HG03045 (cell line): Measurements from ENCODE around the gene CPM.
A peak's percentile ranks its signal among the peaks of the same experiment; 100 is the strongest.

Experiments used
- ATAC-seq: cut with Tn5 transposase; IDR thresholded peaks from one replicate; pipeline ENCODE4 v1.9.1; 2021; ENCODE audit warnings: mild to moderate bottlenecking, moderate library complexity; ENCODE audit not compliant: unreplicated experiment

Gene CPM

DNA sequence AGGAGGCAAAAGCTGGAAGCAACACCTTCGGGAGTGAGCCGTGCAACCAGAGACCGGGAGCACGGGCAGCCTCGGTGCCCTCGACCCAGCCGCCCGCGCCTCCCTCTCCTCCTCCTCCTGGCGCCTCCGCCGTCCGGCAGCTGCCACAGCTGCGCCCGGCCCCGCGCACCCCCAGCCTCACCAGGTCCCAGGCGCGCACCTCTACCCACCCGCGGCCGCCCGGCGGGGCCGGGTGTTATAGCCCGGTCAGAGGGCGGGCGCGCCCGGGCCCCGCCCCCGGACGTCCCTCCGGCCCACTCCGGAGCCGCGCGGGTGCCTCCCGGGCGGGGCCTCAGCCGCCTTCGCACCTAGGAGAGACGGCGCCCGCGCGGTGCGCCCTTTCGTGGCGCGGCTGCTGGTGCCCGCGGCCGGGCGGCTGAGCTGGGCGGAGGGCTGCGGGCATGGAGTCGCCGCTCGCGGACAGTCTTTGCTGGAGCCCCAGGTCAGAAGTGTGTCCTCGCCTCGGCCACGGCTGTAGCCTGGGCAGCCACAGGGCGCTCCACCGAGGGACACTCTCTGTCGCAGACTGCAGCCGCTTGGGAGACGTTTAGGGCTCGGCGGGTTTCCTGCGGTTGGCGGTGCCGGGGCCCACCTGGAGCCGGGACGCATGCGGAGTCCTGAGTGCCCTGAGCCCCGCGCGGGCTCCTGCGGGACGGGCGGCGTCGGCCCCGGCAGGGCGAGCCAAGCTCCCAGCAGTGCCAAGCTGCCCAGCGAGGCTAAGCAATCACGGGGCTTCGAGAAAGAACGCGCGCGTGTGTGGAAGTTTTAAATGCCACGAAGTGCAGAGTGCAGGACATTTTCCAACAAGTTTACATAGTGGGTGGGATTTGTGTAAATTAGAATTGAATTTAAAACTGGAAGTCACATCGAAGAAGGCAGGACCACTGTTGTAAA lies at the start of gene CPM:
Gene CPM (minus strand): TSS at position 211 of the 933 bp plus-strand sequence. CDS start 334 bp downstream, outside the sequence.
- ATAC-seq, result peak; percentile 95

DNA sequence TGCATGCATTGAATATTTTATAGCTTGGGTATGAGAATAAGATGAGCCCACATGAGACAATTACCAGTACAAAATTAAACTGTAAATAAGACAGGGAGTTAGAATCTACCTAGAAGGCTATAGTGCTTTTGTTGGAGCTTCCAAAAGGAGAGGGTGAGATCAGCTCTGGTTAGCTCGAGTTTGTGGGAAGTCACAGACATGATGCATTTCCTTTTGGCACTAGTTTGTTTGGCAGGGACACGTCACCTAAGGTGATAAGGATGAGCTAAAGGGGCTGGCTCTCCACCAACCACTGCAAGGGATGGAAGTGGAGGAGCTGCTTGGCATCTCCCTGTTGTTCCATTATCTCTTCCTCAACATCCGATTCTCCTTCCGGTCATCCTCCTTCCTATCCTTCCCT lies 48.5 kb upstream of the CPM start:
- ATAC-seq, result no peak

DNA sequence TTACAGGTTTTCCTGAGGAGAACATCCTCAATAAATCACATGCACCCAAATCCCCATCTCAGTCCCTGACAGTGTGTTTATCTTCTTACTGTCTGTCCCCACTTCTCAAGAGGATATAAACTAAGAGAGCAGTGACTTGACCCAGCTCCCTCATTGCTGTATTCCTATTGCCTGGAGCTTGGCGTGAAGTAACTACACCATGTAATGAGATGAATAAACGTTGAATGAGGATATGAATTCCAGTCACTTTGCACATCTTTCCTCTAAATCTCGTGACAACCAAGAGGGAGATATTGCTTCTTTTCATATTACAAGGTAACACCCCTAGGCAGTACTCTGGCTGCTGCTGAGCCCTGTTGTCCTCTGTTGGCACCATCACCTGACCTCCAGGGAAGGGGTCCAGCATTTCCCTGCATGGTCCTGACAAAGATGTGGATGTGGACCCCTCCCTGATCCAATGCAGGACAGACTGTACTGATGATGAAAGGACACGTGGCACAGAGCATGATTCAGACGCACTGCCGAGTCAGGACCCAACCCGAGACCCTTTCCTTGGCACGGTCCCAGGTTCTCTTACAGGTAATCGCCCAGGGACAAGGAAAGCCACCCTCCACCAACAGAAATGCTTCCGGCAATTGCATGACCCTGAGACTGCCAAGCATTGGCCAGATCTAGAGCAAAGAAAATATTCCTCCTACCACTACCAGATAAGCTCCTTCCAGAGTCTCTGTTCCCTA lies 47.7 kb upstream of the CPM start:
- ATAC-seq, result no peak

DNA sequence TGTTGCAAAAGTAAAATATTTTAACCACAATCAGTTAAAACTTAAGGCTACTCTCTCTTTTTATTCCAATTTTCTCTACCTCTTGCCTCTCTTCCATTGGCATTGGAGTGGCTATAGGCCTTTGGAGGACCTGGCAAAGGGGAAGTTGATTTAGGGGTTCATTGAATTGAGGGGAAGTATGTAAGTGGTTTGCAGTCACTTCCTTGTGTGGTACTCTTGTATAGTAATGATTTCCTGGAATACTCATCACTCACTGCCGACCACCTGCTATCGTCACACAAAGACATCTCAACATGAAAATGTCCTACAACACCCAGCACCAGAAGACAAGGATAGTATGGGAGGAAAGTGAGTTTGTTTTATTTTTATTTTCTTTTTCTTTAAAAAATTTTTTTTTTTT lies 45.7 kb upstream of the CPM start:
- ATAC-seq, result no peak

DNA sequence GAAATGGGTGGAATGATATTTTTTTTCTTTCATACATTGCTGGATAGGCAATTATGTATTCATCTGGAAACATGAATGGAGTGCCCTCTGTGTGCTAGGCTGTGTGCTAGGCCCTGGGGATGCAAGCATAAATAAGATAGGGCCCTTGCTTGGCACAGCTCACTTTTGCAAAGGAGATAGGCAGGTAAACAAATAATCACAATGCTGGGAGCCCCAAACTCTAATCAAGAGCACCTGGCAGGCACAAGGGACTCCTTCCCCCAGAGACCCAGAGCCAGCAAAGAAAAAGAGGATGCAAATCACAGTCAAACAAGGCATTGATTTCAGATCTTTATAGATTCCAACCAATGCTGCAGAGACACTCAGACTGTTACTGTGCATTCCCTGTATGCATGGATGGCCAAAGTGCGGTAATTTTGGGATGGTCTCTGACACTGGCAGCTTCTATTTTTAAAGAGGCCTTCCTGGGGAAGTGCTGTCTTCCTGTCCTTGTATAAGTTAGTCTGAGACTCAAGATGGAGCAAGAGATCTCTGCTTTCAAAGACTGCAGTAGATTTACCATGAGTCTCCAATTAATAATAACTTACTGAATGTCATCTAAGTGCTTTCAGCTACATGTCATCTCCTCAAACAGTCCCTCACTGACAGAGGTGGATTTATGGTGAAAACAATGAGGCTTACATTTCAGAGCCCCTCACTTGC lies 45.1 kb upstream of the CPM start:
- no peak for ATAC-seq

DNA sequence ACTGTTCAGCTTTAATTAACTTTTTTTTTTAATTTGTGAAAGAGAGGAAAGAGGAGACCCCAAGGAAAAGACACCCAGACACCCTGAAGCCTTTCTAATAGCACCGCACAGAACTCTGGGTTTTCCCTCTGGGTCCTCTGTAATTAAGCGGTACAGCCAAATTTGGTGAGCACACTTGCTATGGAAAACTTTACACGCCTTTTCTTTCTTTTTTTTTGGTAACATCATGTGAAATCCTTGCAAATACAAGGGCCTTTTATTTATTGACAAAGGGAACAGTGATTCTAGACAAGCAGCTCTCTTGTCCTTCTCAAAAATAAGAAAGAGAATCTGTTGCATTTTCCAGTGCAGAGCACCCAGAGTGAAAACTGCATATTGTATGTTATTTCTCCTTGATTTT lies 44.4 kb upstream of the CPM start:
- ATAC-seq, result no peak

DNA sequence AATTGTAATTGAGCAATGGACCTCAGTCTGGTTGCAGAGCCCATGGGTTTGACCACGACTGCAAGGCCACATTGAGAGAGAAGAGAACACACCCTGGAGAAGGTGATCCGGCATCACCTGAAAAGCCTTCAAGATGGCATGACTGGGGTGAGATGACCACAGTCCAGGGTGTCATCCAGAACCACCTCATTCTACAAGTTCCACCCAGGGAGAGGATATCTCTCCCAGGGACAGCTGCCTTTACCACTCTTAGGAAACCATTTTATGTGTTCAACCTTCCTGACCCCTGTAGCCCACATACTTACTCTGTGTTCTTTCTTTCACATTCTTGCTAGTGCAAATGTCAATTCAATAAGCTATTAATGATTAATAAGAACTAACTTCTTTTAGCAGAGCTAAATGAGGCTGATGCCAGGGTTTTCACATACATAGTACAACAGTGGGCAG lies 43.4 kb upstream of the CPM start:
- ATAC-seq, result no peak

DNA sequence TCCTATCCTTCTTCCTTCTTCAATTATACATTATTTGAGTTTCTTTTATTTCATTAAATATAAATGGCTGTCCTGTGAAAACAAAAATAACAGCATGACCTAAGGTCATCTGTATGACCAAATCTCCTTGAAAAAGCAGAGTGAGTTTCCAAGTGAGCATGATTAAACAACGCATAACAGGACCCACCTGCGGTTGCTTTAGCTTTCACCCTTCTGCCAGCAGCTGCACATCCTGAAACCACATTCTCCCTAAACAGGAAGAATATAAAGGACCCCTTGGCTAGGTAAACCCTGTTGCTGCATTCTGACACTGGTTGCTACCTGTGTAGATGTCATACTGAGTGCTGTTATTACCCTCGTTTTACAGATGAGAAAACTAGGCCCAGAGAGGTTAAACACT lies 42.8 kb upstream of the CPM start:
- no peak for ATAC-seq

DNA sequence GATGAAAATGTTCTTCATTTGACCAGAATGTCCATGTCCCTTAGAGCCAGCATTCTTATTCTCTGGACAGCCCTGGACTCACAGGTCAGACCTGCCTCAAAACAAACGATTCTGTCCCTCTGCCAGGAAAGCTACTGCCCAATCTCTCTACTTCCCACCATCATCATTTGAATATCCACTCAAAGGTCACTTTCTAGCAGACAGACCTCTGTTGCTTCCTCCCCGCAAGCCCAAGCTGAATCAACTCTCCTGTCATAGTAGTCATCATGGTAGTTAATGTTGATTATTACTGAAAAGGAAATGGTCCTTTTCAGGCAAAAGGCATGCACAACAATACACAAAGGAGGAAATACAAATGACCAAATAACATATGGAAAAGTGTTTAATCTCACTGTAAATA lies 39.6 kb upstream of the CPM start:
- no peak for ATAC-seq

DNA sequence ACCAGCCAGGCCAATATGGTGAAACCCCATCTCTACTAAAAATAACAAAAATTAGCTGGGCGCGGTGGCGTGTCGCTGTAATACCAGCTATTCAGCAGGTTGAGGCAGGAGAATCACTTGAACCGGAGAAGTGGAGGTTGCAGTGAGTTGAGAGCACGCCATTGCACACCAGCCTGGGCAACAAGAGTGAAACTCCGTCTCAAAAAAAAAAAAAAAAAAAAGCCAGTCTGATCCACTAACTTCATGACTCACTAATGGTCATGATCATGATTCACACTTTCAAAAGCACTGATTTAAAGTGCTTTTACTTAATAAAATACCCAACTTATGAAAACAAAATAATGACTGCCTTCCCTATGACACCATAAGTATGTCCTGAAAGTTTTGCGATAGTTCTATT lies 38.4 kb upstream of the CPM start:
- ATAC-seq, result no peak

DNA sequence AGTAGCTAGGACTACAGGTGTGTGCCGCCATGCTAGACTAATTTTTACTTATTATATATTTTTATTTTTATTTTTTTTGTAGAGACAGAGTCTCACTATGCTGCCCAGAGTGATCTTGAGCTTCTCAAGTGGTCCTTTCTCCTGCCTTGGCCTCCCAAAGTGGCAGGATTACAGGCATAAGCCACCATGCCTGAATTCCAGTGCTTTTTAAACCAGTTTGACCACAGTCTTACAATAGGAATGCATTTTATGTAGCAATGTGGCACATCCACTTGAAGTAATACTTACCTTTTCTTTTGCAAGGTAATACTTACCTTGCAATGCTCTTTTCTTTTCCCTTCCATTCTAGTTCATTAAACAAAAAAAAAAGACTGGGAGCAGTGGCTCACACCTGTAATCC lies 38.0 kb upstream of the CPM start:
- ATAC-seq, result no peak

DNA sequence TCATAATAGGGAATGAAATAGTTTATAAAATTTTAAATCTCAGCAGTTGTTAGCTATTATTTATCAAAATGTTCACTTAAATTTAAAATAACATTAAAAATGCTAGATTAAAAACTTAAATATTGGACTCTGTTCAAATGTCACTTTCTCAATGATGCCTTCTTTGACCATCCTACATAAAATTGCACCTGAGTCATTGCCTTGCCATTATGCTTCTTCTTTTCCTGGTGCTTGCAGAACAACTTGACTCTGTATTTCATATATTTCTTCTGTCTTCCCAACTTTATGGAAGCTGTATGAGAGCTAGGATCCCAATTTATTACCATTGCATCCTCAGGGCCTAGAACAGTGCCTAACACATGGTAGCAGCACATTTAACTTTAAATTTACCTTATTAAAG lies 37.3 kb upstream of the CPM start:
- ATAC-seq, result no peak

DNA sequence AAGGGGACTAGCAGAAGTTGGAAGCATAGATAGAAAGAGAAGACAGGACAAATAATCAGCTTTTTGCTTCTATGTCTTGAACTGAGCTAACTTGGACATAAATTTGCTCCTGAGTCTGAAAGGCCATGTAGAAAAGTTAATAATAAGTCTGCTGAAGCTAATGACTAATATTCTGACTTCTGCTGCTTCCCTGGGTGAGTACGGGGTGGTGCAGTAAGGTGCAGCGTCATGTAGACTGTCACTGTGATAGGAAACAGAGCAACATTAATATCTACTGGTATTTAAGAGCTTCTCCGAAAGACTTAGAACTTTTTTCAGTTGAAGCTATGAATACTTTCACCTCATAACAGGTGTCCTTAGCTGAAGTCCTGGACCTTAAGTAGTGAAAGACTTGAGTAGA lies 34.1 kb upstream of the CPM start:
- no peak for ATAC-seq

DNA sequence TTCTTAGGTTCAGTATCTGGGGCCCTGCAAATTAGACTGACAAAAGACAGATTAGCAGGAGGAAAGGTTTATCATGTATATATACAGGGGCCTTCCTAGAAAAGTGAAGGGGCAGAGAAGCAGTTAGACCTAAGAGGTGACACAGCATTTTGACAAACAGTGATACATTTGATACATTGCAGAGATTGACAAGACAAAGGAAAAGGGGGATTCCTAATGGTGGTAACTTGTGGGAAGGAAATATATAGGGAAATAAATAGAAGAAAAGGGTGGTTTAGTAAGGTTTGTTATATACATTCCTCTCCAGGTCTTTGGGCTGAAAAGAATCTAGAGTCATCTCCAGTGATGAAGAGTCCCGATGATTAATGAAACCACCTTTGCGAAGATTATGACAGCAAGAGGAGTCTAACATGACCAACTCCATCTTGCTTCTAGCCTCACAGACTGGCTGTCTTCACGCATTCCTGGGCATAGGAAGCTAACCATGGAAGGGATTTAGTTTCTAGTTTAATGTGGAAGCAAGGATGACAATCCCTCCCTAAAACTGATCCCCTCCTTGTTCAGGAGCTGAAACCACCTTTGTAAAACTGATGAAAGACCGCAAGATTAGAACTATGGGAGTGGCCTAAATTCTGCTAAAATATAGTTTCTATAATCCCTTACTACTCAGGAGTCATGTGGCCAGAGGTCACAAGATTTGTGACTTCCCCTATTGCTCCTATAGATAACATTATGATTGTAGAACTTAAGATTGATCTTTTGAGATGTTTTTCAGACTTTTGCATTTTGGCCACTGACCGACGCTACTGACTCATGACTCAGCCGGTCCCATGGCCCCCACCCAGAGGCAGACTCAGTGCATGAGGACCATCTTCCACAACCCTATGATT lies 31.1 kb upstream of the CPM start:
- ATAC-seq, result no peak

DNA sequence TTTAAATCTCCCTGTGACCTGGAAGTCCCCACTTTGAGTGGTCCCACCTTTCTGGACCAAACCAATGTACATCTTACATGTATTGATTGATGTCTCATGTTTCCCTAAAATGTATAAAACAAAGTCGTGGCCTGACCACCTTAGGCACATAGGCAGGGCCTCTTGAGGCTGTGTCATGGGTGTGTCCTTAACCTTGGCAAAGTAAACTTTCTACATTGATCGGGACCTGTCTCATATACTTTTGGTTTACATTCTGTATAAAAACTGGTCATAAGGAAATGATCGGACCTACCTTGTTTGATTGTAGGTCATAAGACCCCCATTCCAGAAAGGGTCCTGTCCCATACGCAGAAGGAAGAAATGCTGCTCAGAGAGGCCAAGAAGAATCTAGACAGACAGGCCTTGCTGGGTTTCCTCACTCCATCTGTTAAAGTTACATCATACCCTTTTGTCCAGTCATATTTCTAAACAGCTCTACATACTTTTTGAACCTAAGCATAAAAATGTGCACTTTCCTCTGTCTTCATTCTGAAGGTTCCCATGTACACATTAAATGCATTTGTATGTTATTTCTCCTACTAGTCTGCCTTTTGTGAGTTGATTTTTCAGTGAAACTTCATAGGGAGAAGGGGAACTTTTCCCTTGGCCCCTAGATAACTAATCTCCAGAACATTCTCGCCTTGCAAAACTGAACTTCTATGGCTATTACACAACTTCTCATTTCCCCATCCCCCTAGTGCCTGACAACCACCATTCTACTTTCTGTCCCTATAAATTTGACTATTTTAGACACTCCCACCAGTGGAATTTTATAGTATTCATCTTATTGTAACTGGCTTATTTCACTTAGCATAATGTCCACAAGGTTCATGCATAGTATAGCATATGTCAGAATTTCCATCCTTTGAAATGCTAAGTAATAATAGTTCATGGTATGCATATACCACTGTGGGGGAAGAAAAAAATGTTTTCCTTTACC lies 30.2 kb upstream of the CPM start:
- ATAC-seq, result no peak

DNA sequence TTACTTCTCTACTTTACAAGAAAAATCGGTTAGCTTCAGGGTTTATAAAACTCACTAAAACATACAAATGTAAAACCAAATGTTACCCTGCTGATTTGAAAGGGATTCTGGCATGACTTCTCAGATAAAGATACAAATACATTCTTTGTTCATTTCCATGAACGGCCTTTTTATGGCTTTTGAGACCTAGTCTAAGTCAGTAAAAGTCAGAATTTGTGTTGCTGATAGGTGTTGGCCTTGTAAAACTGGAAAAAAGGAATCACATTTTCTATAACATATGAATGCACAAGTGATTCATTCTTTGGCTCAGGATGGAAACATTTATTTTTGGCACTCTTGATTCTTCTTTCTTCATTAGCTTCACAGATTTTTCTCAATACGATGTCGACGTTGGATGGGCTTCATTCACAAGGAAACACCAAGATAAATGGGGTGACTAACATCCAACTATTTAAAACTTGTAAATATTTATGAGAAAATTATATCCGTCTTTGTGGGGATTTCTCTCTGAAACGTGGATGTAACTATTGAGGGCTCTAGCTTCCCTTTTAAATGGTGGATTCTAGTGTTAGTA lies 27.0 kb upstream of the CPM start:
- ATAC-seq, result no peak

DNA sequence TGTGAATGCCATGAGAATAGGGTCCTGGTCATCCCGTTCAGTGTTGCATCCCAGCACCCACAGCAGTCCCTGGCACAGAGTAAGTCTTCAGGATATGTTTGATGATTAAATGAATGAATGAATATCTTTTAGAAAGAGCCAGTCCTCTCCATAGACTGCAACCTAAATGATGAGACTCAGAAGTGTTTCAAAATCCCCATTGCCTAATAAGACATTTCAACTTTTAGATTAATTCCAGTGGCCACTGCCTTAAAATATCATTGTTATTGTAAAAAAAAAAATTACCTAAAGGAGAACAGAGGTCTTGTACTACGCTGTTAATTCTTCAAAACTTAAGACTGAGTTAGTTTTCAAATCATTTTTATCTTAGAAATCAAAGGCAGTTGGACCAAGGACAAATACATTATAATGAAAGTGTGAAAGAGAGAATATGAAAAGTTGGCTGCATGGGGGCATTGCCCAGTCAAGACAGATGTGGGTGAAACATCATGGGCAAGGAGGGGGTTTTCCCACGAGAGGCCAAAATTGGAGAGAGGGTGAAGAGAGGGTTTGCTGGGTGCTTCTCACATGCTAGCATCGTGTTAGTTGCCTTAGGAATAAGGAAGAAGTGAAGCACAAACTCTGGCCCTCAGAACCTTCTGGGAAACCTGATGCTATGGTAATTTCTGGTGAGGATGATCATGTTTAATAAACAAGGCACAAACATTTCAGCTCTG lies 26.3 kb upstream of the CPM start:
- ATAC-seq, result no peak

DNA sequence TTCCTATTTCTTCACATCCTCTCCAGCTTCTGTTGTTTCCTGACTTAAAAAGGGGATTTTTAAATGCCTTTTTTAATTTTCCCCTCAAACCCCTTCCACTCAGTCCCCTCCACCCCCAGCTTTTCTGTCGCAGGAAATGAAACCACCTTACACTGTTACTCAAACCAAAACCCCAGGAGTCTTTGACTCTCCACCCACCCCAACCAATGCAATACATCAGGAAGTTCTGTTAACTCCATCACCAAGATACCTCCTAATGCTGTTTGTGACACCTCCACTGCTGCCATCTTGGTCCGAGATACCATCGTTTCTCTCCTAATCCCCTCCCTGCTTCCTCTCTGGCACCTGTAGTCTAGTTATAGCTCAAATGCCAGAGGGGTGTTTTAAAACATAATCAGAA lies 25.4 kb upstream of the CPM start:
- ATAC-seq, result no peak
